Activated CD4-positive, alpha-beta T cell treated with anti-CD3 and anti-CD28 coated beads, Interleukin-2, amount 10 ng/mL, durations not matched to agents 7 days and 5 days (primary cell): ENCODE results near the gene TP53BP2. TPM values are rescaled to one million over a fixed set of nuclear protein-coding genes. Genes with fewer than 3 reads are reported as not detected.
"Not testable (repeated sequence)": the region's sequence is repeated elsewhere in the genome, so short reads cannot be mapped to it uniquely, and the experiment has no call there.

ENCODE experiments used
- CTCF ChIA-PET: fragments of 350-600 bp; sonication (Branson Sonifier 250); formaldehyde crosslinking; loops from one replicate; lab custom pipeline; 2021; ENCODE audit warnings: antibody characterized with exemption; lab: Charles Lee
- POLR2A ChIA-PET: fragments of 350-600 bp; sonication (Branson Sonifier 250); formaldehyde crosslinking; loops from one replicate; lab custom pipeline; 2021; ENCODE audit warnings: antibody characterized with exemption; lab: Charles Lee
- DNase-seq: peaks from one replicate; pipeline ENCODE4 v3.0.0-alpha.2; 2020
- H3K27ac Mint-ChIP-seq: one replicate; pipeline ENCODE4 v1.8.0; 2021; ENCODE audit warnings: mild to moderate bottlenecking, moderate library complexity, mixed read lengths
- H3K27me3 Mint-ChIP-seq: one replicate; pipeline ENCODE4 v1.8.0; 2021; ENCODE audit warnings: mixed read lengths
- H3K36me3 Mint-ChIP-seq: one replicate; pipeline ENCODE4 v1.8.0; 2021; ENCODE audit warnings: low read depth, mixed read lengths
- H3K4me1 Mint-ChIP-seq: one replicate; pipeline ENCODE4 v1.8.0; 2021; ENCODE audit warnings: mixed read lengths
- H3K4me3 Mint-ChIP-seq: one replicate; pipeline ENCODE4 v1.8.0; 2021; ENCODE audit warnings: mild to moderate bottlenecking, moderate library complexity, mixed read lengths
- H3K9me3 Mint-ChIP-seq: one replicate; pipeline ENCODE4 v1.8.0; 2021; ENCODE audit warnings: mixed read lengths
- total RNA-seq, 2 experiments: library from RNA; stranded (reverse); gene quantifications; one replicate each; pipeline ENCODE4 v1.2.3, GENCODE V29; 2021

Gene TP53BP2
- total RNA-seq, 2 experiments from 2014 or later: 33.4 to 36.9 TPM

GRCh38 chr1:223820971-223821370 lies 24.8 kb downstream of the TP53BP2 start:
- Mint-ChIP-seq H3K27me3 (no peaks in the 10 kb centered on the region), H3K36me3 (peaks cover 17% of the 10 kb centered on the region), H3K27ac (no peak overlapping the region), H3K9me3 (no peaks in the 10 kb centered on the region), H3K4me3 (no peak overlapping the region), H3K4me1 (peaks cover 30% of the 10 kb centered on the region)
- DNase-seq: no peak
- ChIA-PET POLR2A (no interaction called here), CTCF (interaction anchor here (0.8 to 1.5 kb wide), 3 partner anchors 15 to 24 kb away, joined by 3 to 5 read pairs (median 4); partner anchors contain the start of gene TP53BP2)

DNA sequence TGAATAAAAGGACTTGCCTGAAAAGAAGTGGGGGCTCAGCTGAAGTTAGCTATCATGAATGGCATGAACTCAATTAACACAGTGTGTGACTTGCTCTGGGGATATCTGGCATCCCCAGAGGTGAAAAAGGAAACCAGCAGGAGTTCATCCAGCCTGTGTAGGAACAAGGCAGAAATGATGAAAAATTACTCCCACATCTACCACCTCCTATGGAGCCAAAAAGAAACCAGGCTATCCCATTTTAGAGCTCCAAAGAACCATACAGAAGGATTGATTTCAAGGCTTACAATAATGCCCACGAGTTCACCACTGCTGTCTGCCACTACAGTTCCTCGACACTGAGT lies 25.3 kb downstream of the TP53BP2 start:
- Mint-ChIP-seq H3K27ac (no peak overlapping the region), H3K4me1 (peaks cover 27% of the 10 kb centered on the region), H3K4me3 (no peak overlapping the region), H3K9me3 (no peaks in the 10 kb centered on the region), H3K27me3 (no peaks in the 10 kb centered on the region), H3K36me3 (peaks cover 17% of the 10 kb centered on the region)
- ChIA-PET POLR2A (no interaction called here), CTCF (interaction anchor here (1.5 kb wide), 1 partner anchor 25 kb away, joined by 5 read pairs; the partner anchor contains the start of gene TP53BP2)
- DNase-seq: no peak

- H3K27me3 Mint-ChIP-seq: no peaks in the 10 kb centered on the region
- CTCF ChIA-PET: interaction anchor here (0.5 to 1.5 kb wide), 2 partner anchors 25 to 37 kb away, joined by 3 to 5 read pairs; partner anchors contain the start of gene TP53BP2
- no peak overlapping the region for H3K27ac Mint-ChIP-seq
- no peak overlapping the region for H3K4me3 Mint-ChIP-seq
- POLR2A ChIA-PET: no interaction called here
- no peak for DNase-seq
- peaks cover 26% of the 10 kb centered on the region for H3K4me1 Mint-ChIP-seq
- H3K36me3 Mint-ChIP-seq: peaks cover 17% of the 10 kb centered on the region
- no peaks in the 10 kb centered on the region for H3K9me3 Mint-ChIP-seq
Observed at GRCh38 chr1:223819730-223820514, 25.8 kb downstream of the TP53BP2 start.

DNA sequence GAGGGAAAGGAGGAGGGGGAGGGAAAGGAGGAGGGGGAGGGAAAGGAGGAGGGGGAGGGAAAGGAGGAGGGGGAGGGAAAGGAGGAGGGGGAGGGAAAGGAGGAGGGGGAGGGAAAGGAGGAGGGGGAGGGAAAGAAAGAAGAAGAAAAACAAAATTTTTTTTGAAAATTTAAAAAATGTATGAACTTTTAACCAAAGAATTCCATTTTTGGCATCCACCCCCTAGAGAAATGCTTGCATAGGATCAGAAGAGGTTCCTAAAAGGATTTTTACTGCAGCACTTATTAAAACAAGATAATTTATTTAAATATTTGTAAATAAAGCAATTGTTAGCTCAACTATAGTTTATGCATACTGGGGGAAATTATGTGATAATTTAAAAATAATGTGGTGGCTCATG lies 28.5 kb downstream of the TP53BP2 start:
- H3K27ac Mint-ChIP-seq, DNase-seq, H3K9me3 Mint-ChIP-seq, H3K27me3 Mint-ChIP-seq, H3K4me3 Mint-ChIP-seq, POLR2A ChIA-PET: not testable (repeated sequence)
- Mint-ChIP-seq H3K36me3 (peaks cover 34% of the 10 kb centered on the region), H3K4me1 (peaks cover 29% of the 10 kb centered on the region)
- CTCF ChIA-PET: interaction anchor here (0.7 to 1.2 kb wide), 2 partner anchors 13 to 21 kb away, joined by 4 read pairs; no protein-coding TSS in a partner anchor

DNA sequence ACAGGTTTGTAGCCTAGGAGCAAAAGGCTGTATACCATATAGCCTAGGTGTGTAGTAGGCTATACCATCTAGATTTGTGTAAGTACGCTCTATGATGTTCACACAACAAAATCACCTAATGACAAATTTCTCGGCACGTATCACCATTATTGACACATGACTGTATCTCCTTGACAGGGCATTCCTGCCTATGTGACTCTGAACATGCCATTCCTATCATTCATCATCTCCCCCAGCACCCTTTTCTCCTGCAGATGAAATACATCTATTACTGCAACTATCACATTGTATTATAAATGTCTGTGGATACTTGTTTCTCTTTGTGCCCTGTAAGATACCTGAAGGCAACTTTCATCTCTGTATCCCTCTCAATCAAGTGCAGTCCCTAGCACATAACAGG lies 29.9 kb downstream of the TP53BP2 start:
- Mint-ChIP-seq H3K27me3 (no peaks in the 10 kb centered on the region), H3K4me3 (no peak overlapping the region), H3K27ac (no peak overlapping the region), H3K36me3 (peaks cover 34% of the 10 kb centered on the region), H3K9me3 (no peaks in the 10 kb centered on the region), H3K4me1 (peaks cover 30% of the 10 kb centered on the region)
- POLR2A ChIA-PET: no interaction called here
- no peak for DNase-seq
- CTCF ChIA-PET: no interaction called here

GRCh38 chr1:223815020-223815853 lies 30.5 kb downstream of the TP53BP2 start:
- peaks cover 30% of the 10 kb centered on the region for H3K4me1 Mint-ChIP-seq
- no peak overlapping the region for H3K27ac Mint-ChIP-seq
- POLR2A ChIA-PET: no interaction called here
- no peaks in the 10 kb centered on the region for H3K9me3 Mint-ChIP-seq
- peaks cover 29% of the 10 kb centered on the region for H3K36me3 Mint-ChIP-seq
- CTCF ChIA-PET: interaction anchor here (0.6 kb wide), 1 partner anchor 27 kb away, joined by 6 read pairs; no protein-coding TSS in a partner anchor
- H3K27me3 Mint-ChIP-seq: no peaks in the 10 kb centered on the region
- no peak overlapping the region for H3K4me3 Mint-ChIP-seq
- DNase-seq: no peak

- Mint-ChIP-seq H3K4me3 (no peak overlapping the region), H3K27me3 (no peaks in the 10 kb centered on the region), H3K27ac (no peak overlapping the region), H3K4me1 (peaks cover 30% of the 10 kb centered on the region), H3K36me3 (peaks cover 22% of the 10 kb centered on the region), H3K9me3 (no peaks in the 10 kb centered on the region)
- no peak for DNase-seq
- POLR2A ChIA-PET: no interaction called here
- CTCF ChIA-PET: interaction anchor here (0.5 kb wide), 1 partner anchor 472 kb away, joined by 6 read pairs; no protein-coding TSS in a partner anchor
Observed at GRCh38 chr1:223813645-223814044, 32.1 kb downstream of the TP53BP2 start.

DNA sequence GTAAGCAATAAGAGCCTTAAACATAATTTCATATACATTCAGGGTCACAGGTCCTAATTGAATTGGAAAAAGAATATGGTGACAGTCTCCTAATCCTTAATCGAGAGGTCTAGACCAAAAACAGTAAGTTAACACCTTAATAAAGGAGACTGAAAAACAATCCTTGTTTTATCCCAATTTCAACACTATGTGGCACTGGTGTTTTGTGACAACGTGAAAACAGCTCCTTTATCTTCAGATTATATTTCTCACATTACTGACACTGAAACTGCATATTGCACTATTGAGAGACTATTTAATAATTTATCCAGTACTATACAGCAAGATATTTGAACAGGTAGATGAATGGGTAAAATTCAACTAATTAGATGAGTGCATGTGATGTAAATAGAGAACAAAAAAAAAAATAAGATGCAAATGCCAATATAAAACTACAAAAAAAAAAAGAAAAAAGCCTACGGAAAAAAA lies 34.1 kb downstream of the TP53BP2 start:
- H3K4me1 Mint-ChIP-seq: peaks cover 28% of the 10 kb centered on the region
- ChIA-PET CTCF (interaction anchor here (0.6 to 1.6 kb wide), 5 partner anchors 13 to 795 kb away, joined by 3 to 6 read pairs (median 3); partner anchors contain the start of gene TP53BP2), POLR2A (interaction anchor here (0.7 kb wide), 1 partner anchor 1222 kb away, joined by 5 read pairs; the partner anchor contains the start of gene TAF1A)
- no peaks in the 10 kb centered on the region for H3K27me3 Mint-ChIP-seq
- no peak overlapping the region for H3K4me3 Mint-ChIP-seq
- H3K27ac Mint-ChIP-seq: peak overlapping the region; percentile 51
- H3K36me3 Mint-ChIP-seq: peaks cover 34% of the 10 kb centered on the region
- no peaks in the 10 kb centered on the region for H3K9me3 Mint-ChIP-seq
- peak; percentile 29 for DNase-seq

GRCh38 chr1:223810586-223810985 lies 35.2 kb downstream of the TP53BP2 start:
- ChIA-PET POLR2A (no interaction called here), CTCF (interaction anchor here (1.4 to 1.6 kb wide), 2 partner anchors 14 to 36 kb away, joined by 4 to 6 read pairs; partner anchors contain the start of gene TP53BP2)
- Mint-ChIP-seq H3K36me3 (peaks cover 41% of the 10 kb centered on the region), H3K27ac (no peak overlapping the region), H3K9me3 (no peaks in the 10 kb centered on the region), H3K4me1 (peaks cover 24% of the 10 kb centered on the region), H3K27me3 (no peaks in the 10 kb centered on the region), H3K4me3 (no peak overlapping the region)
- no peak for DNase-seq

GRCh38 chr1:223809905-223810304 lies 35.8 kb downstream of the TP53BP2 start:
- H3K4me1 Mint-ChIP-seq: peaks cover 18% of the 10 kb centered on the region
- H3K9me3 Mint-ChIP-seq, CTCF ChIA-PET, H3K4me3 Mint-ChIP-seq, H3K27ac Mint-ChIP-seq, POLR2A ChIA-PET, DNase-seq, H3K27me3 Mint-ChIP-seq: not testable (repeated sequence)
- peaks cover 41% of the 10 kb centered on the region for H3K36me3 Mint-ChIP-seq

DNA sequence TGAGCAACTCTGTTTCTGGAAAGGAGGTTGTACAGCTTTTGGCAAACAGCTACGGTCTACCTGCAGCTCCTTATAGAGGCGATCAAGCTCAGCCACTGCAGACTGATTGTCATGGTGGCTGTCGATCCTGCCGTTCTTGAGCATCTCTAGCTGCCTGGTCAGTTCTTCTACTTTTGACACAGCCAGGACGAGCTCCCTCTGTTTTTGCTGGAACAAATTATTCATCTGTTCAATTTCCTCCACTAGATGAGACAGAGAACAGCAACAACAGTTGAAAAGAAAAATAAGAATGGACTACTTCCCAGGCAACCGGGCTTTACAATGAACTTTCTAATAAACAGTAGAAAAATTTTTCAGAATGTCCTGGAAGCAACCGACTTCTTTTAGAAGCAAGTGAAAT lies 42.5 kb downstream of the TP53BP2 start:
- Mint-ChIP-seq H3K36me3 (peaks cover 58% of the 10 kb centered on the region), H3K4me3 (no peak overlapping the region), H3K27me3 (no peaks in the 10 kb centered on the region), H3K27ac (no peak overlapping the region), H3K4me1 (no peaks in the 10 kb centered on the region), H3K9me3 (no peaks in the 10 kb centered on the region)
- POLR2A ChIA-PET: no interaction called here
- CTCF ChIA-PET: interaction anchor here (0.6 to 1.7 kb wide), 4 partner anchors 14 to 578 kb away, joined by 3 to 4 read pairs (median 4); no protein-coding TSS in a partner anchor
- no peak for DNase-seq

GRCh38 chr1:223802602-223803001 lies 43.1 kb downstream of the TP53BP2 start:
- ChIA-PET CTCF (interaction anchor here (0.6 to 1.1 kb wide), 2 partner anchors 22 to 578 kb away, joined by 3 to 4 read pairs; no protein-coding TSS in a partner anchor), POLR2A (no interaction called here)
- H3K27ac Mint-ChIP-seq: no peak overlapping the region
- DNase-seq: no peak
- peaks cover 57% of the 10 kb centered on the region for H3K36me3 Mint-ChIP-seq
- no peaks in the 10 kb centered on the region for H3K27me3 Mint-ChIP-seq
- H3K4me3 Mint-ChIP-seq: no peak overlapping the region
- no peaks in the 10 kb centered on the region for H3K4me1 Mint-ChIP-seq
- H3K9me3 Mint-ChIP-seq: no peaks in the 10 kb centered on the region
